K562 (cell line): ENCODE results near the gene REEP3. TPM values are rescaled to one million over a fixed set of nuclear protein-coding genes. Genes with fewer than 3 reads are reported as not detected.

ENCODE experiments used
- BCLAF1 ChIP-seq, 2 experiments: fragments of 450-650 bp in 1 of 2; IDR thresholded peaks; 2 replicates each; pipeline ENCODE4 v1.6.1; 2011 to 2017; ENCODE audit warnings: low read depth in 2 of 2, antibody characterized with exemption in 1 of 2, borderline replicate concordance in 1 of 2, low read length in 1 of 2, mild to moderate bottlenecking in 1 of 2, mixed read lengths in 1 of 2; ENCODE audit not compliant: control insufficient read depth in 1 of 2
- CBX1 ChIP-seq: sonication (generic); IDR thresholded peaks from 2 replicates; pipeline ENCODE4 v1.6.1; 2016; ENCODE audit warnings: antibody characterized with exemption, low read depth, mild to moderate bottlenecking
- CREB3L1 ChIP-seq: fragments of 450-650 bp; IDR thresholded peaks from 2 replicates; pipeline ENCODE4 v1.6.1; 2014; ENCODE audit warnings: low read depth, mild to moderate bottlenecking, moderate library complexity, borderline replicate concordance
- ESRRB ChIP-seq: fragments of 250-450 bp; sonication (Bioruptor Pico); IDR thresholded peaks from 2 replicates; pipeline ENCODE4 v1.5.0; 2020; ENCODE audit warnings: mild to moderate bottlenecking, moderate library complexity, borderline replicate concordance
- GABPA ChIP-seq: fragments of 200-800 bp; sonication (Bioruptor generic); conservative IDR thresholded peaks from 2 replicates; pipeline ENCODE4 v1.6.1; 2016; ENCODE audit warnings: low read depth, missing genetic modification characterization, missing compliant biosample characterization
- KDM2B ChIP-seq: fragments of 250-450 bp; sonication (Bioruptor Pico); IDR thresholded peaks from 2 replicates; pipeline ENCODE4 v1.8.0; 2021; ENCODE audit warnings: mild to moderate bottlenecking, moderate library complexity
- MEIS2 ChIP-seq: fragments of 450-650 bp; IDR thresholded peaks from 2 replicates; pipeline ENCODE4 v1.6.1; 2014; ENCODE audit warnings: mild to moderate bottlenecking; ENCODE audit not compliant: partially characterized antibody
- PHF21A ChIP-seq: fragments of 450-650 bp; IDR thresholded peaks from 2 replicates; pipeline ENCODE4 v1.6.1; 2017; ENCODE audit warnings: low read depth, borderline replicate concordance
- POLR2H ChIP-seq: IDR thresholded peaks from 2 replicates; pipeline ENCODE4 v1.6.1; 2016; ENCODE audit warnings: missing genetic modification characterization, low read depth, mild to moderate bottlenecking, control low read depth, missing compliant biosample characterization, moderate library complexity
- PRMT5 ChIP-seq: sonication (generic); formaldehyde crosslinking; IDR thresholded peaks from 2 replicates; pipeline ENCODE4 v1.5.0; 2020; ENCODE audit warnings: missing genetic modification reagents
- RBM22 ChIP-seq: fragments of 200-400 bp; formaldehyde crosslinking; IDR thresholded peaks from 2 replicates; pipeline ENCODE4 v1.6.1; 2018; ENCODE audit warnings: low read length, low read depth; ENCODE audit not compliant: poor library complexity, severe bottlenecking
- RBM39 ChIP-seq: fragments of 200-400 bp; formaldehyde crosslinking; optimal IDR thresholded peaks from 2 replicates; pipeline ENCODE3; 2018; ENCODE audit warnings: low read depth, low read length
- SMARCC2 ChIP-seq: fragments of 450-650 bp; IDR thresholded peaks from 2 replicates; pipeline ENCODE4 v1.6.1; 2017; ENCODE audit warnings: antibody characterized with exemption, moderate library complexity, mild to moderate bottlenecking, low read depth
- SMC3 ChIP-seq: conservative IDR thresholded peaks from 2 replicates; pipeline ENCODE4 v1.6.1; 2011; ENCODE audit warnings: low read depth, low read length, improper control_type of control experiment; ENCODE audit not compliant: insufficient read depth
- TAF15 ChIP-seq: fragments of 200-400 bp; formaldehyde crosslinking; IDR thresholded peaks from 2 replicates; pipeline ENCODE4 v1.6.1; 2017; ENCODE audit warnings: mild to moderate bottlenecking, low read depth, low read length, moderate library complexity
- ZNF324 ChIP-seq: fragments of 250-450 bp; sonication (Bioruptor Pico); IDR thresholded peaks from 2 replicates; pipeline ENCODE4 v1.4.0; 2020; ENCODE audit warnings: mild to moderate bottlenecking
- polyA plus RNA-seq, 8 experiments: library from polyadenylated mRNA; depleted of rRNA in 4 of 8; stranded (reverse) in 5 of 8; unstranded in 3 of 8; fragments of >200 nt; fragmentation: Nextera tagmentation in 2 of 8; fragmentation: Illumina TruSeq in 1 of 8; extraction: Ambion mirVana in 2 of 8; extraction: Trizol in 1 of 8; gene quantifications; 2 replicates each; pipeline versions ENCODE4 v1.2.1 to v1.2.3, GENCODE V29; 2011 to 2014; ENCODE audit warnings: inconsistent platforms in 1 of 8, missing spikeins in 1 of 8
- total RNA-seq, 7 experiments: library from RNA; depleted of rRNA in 6 of 7; stranded (reverse); fragments of >200 nt in 6 of 7; fragmentation: Illumina TruSeq in 2 of 7; extraction: Trizol in 2 of 7; gene quantifications; 2 replicates each; pipeline versions ENCODE4 v1.2.1 to v1.2.3, GENCODE V29; 2011 to 2021; ENCODE audit warnings: low replicate concordance in 1 of 7
- TF ChIP-seq, protein P1 (sequence below): sonication (generic); formaldehyde crosslinking; IDR thresholded peaks from 2 replicates; pipeline ENCODE4 v1.8.1; 2023; ENCODE audit warnings: mild to moderate bottlenecking, missing genetic modification reagents
- TF ChIP-seq, protein P2 (sequence below): fragments of 250-450 bp; sonication (Bioruptor Pico); IDR thresholded peaks from 2 replicates; pipeline ENCODE4 v1.4.0; 2020

The REEP3 gene
- total and polyA plus RNA-seq, 9 of the 15 experiments (the other 6 are each of a cell fraction or from before 2014, with no cell fraction given) = 3.4 to 13.4 (median 9.2) TPM

DNA sequence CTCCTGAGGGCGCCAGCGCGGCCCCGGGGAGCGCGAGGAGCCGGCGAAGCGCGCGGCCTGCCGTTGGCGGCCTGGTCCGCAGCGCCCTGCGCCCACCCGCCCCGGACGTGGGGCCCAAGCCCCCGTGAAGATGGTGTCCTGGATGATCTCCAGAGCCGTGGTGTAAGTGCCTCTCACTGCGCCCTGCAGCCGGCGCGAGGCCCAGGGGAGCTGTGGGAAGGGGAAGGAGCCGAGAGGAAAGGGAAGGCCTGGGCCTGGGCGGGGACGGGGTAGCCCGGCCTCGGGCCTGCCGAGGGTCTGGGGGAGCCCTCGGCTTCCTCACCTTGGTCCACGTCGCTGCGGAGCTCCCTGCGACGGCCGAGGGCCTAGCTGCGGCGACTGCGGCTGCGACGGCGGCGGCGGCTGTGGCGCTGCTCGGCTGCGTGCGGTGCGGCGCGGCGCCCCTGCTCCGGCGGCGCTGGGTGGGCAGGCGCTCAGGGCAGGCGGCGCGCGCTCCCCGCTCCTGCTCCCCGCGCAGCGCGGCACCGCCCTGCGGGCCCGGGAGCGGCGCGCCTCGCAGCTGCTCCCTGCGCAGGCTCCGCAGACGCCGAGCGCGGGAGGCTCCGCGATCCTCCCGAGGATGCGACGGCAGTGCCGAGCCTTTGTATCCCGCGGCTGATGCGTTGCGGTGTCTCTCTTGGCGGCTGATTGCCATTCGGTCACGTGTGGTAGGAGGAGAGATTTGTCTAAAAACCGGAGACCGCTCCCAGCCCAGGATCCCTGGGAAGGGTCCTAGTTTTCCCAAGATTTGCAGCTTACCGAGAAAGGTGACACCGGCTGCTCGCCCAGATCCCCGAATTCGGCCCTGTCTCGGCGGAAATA is 445 bp downstream of the REEP3 start (continued):
- TF ChIP-seq, protein P1, sequence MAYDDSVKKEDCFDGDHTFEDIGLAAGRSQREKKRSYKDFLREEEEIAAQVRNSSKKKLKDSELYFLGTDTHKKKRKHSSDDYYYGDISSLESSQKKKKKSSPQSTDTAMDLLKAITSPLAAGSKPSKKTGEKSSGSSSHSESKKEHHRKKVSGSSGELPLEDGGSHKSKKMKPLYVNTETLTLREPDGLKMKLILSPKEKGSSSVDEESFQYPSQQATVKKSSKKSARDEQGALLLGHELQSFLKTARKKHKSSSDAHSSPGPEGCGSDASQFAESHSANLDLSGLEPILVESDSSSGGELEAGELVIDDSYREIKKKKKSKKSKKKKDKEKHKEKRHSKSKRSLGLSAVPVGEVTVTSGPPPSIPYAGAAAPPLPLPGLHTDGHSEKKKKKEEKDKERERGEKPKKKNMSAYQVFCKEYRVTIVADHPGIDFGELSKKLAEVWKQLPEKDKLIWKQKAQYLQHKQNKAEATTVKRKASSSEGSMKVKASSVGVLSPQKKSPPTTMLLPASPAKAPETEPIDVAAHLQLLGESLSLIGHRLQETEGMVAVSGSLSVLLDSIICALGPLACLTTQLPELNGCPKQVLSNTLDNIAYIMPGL = peak; percentile 41; the same call in 1 of the 2 replicates
- no peak for TF ChIP-seq CBX1
- no peak for TF ChIP-seq ZNF324 (CRISPR knock-in tag)
- TF ChIP-seq ESRRB = no peak
- no peak for TF ChIP-seq BCLAF1 (IDR thresholded peaks at IDR 0.05; ENCODE audit: borderline replicate concordance in 1 of 2, control insufficient read depth in 1 of 2, low read depth in 2 of 2, low read length in 1 of 2)
- TF ChIP-seq CREB3L1 = 0 out of 2 replicates have a peak, but pooled peaks have one; percentile 28
- TF ChIP-seq GABPA (tag) = 0 out of 2 replicates have a peak, but pooled peaks have one; percentile 33
- no peak for TF ChIP-seq PHF21A
- TF ChIP-seq SMARCC2 = no peak
- TF ChIP-seq, protein P2, sequence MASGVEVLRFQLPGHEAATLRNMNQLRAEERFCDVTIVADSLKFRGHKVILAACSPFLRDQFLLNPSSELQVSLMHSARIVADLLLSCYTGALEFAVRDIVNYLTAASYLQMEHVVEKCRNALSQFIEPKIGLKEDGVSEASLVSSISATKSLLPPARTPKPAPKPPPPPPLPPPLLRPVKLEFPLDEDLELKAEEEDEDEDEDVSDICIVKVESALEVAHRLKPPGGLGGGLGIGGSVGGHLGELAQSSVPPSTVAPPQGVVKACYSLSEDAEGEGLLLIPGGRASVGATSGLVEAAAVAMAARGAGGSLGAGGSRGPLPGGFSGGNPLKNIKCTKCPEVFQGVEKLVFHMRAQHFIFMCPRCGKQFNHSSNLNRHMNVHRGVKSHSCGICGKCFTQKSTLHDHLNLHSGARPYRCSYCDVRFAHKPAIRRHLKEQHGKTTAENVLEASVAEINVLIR (CRISPR knock-in tag) = no peak
- TF ChIP-seq RBM39 = no peak
- peak; percentile 64; the same call in 1 of the 2 replicates for TF ChIP-seq KDM2B
- TF ChIP-seq PRMT5 (CRISPR knock-in tag) = 0 out of 2 replicates have a peak, but pooled peaks have one; percentile 62
- TF ChIP-seq POLR2H (tag) = peak; percentile 65
- peak; percentile 78 for TF ChIP-seq MEIS2
- no peak for TF ChIP-seq SMC3
- TF ChIP-seq RBM22 = peak; percentile 93
- no peak for TF ChIP-seq TAF15
